NCI-H2196 treated with DMSO at 0.1 percent for 48 hours (cell line): Measurements from ENCODE around the gene DEFB129.
"Not testable (repeated sequence)": the region's sequence is repeated elsewhere in the genome, so short reads cannot be mapped to it uniquely, and the experiment has no call there.

Experiments used
- DNase-seq: peaks from one replicate; lab custom pipeline; 2025; ENCODE audit not compliant: unreplicated experiment; lab: John Stamatoyannopoulos, UW

Gene DEFB129

GRCh38 chr20:226958-227357 lies at the start of gene DEFB129:
Gene DEFB129 (plus strand): TSS chr20:227258. CDS start chr20:227289, 31 bp downstream.
- DNase-seq: no peak

GRCh38 chr20:184288-184687 lies 42.8 kb upstream of the DEFB129 start:
- no peak for DNase-seq

- no peak for DNase-seq
Measured at GRCh38 chr20:187733-188132, 39.3 kb upstream of the DEFB129 start.

GRCh38 chr20:189611-190010 lies 37.4 kb upstream of the DEFB129 start, which contains the start of gene DEFB128:
Gene DEFB128 (minus strand): TSS chr20:189711. CDS start chr20:189623, 88 bp downstream.
- DNase-seq: no peak

- no peak for DNase-seq
Measured at GRCh38 chr20:198225-198624, 28.8 kb upstream of the DEFB129 start.

- no peak for DNase-seq
Measured at GRCh38 chr20:199996-200395, 27.1 kb upstream of the DEFB129 start.

- DNase-seq: not testable (repeated sequence)
Measured at GRCh38 chr20:203630-204029, 23.4 kb upstream of the DEFB129 start.

GRCh38 chr20:208942-209566 lies 18.0 kb upstream of the DEFB129 start:
- DNase-seq: peak; percentile 14

- no peak for DNase-seq
Measured at GRCh38 chr20:210809-211502, 16.1 kb upstream of the DEFB129 start.

GRCh38 chr20:214383-214782 lies 12.7 kb upstream of the DEFB129 start:
- no peak for DNase-seq

GRCh38 chr20:215796-216195 lies 11.3 kb upstream of the DEFB129 start:
- no peak for DNase-seq

- DNase-seq: no peak
Measured at GRCh38 chr20:217266-217665, 9.8 kb upstream of the DEFB129 start.

GRCh38 chr20:219290-220115 lies 7.6 kb upstream of the DEFB129 start:
- peak; percentile 2 for DNase-seq

GRCh38 chr20:221258-221830 lies 5.7 kb upstream of the DEFB129 start:
- DNase-seq: no peak

GRCh38 chr20:225879-226278 lies 1.2 kb upstream of the DEFB129 start:
- not testable (repeated sequence) for DNase-seq

GRCh38 chr20:227439-228105 lies 514 bp downstream of the DEFB129 start:
- DNase-seq: no peak

GRCh38 chr20:235891-236290 lies 8.8 kb downstream of the DEFB129 start:
- DNase-seq: no peak

- no peak for DNase-seq
Measured at GRCh38 chr20:237489-237888, 10.4 kb downstream of the DEFB129 start.

GRCh38 chr20:237929-238328 lies 10.9 kb downstream of the DEFB129 start:
- no peak for DNase-seq

GRCh38 chr20:242905-243304 lies 15.8 kb downstream of the DEFB129 start:
- no peak for DNase-seq

GRCh38 chr20:251354-251753 lies 24.3 kb downstream of the DEFB129 start:
- no peak for DNase-seq
